Breast epithelium (tissue), 4 donors: ENCODE measurements around the gene COL9A1. TPM values are rescaled to one million over a fixed set of nuclear protein-coding genes. Genes with fewer than 3 reads are reported as not detected.
"Not testable (repeated sequence)": the region's sequence is repeated elsewhere in the genome, so short reads cannot be mapped to it uniquely, and the experiment has no call there.

ENCODE experiments used
- DNase-seq, 2 donors: peaks; one replicate each; pipeline ENCODE4 v3.0.0-alpha.2; 2019; ENCODE audit warnings: low spot score in 2 of 2
- H3K27ac ChIP-seq, 2 donors: fragments of 200-600 bp; sonication (generic) in 1 of 2; one replicate each; pipeline ENCODE4 v1.5.1; 2016 to 2019; ENCODE audit warnings: mild to moderate bottlenecking in 1 of 2
- H3K27me3 ChIP-seq, 2 donors: fragments of 200-600 bp; sonication (generic) in 1 of 2; one replicate each; pipeline versions ENCODE4 v1.5.1 to v1.6.0; 2017 to 2019; ENCODE audit warnings: control low read depth in 1 of 2, mild to moderate bottlenecking in 1 of 2
- H3K36me3 ChIP-seq: fragments of 200-600 bp; one replicate; pipeline ENCODE4 v1.5.1; 2019
- H3K4me1 ChIP-seq, 2 donors: fragments of 200-600 bp; sonication (generic); one replicate each; pipeline ENCODE4 v1.5.1; 2016 to 2019; ENCODE audit warnings: control low read depth in 1 of 2
- H3K4me3 ChIP-seq, 3 donors: fragments of 200-600 bp; sonication (generic); 1 replicate in 2 of 3; 2 replicates in 1 of 3; pipeline ENCODE4 v1.5.1; 2016 to 2019; ENCODE audit warnings: mild to moderate bottlenecking in 3 of 3, moderate library complexity in 2 of 3
- H3K9me3 ChIP-seq, 2 donors: fragments of 200-600 bp; sonication (generic) in 1 of 2; one replicate each; pipeline ENCODE4 v1.5.1; 2016 to 2019; ENCODE audit warnings: control low read depth in 1 of 2
- POLR2A ChIP-seq: fragments of 450-650 bp; IDR thresholded peaks from one replicate; pipeline ENCODE4 v1.6.1; 2016; ENCODE audit warnings: antibody characterized with exemption, mild to moderate bottlenecking, moderate library complexity
- POLR2AphosphoS5 ChIP-seq, 3 donors: sonication (generic); formaldehyde crosslinking; IDR thresholded peaks; one replicate each; pipeline ENCODE4 v1.6.1; 2017; ENCODE audit warnings: antibody characterized with exemption in 3 of 3
- intact Hi-C: fragments of 100-400 bp; cut with DNase I; formaldehyde crosslinking; loops from one replicate; pipeline ENCODE4 v1.15.1; 2023; ENCODE audit warnings: low total_unique reads
- total RNA-seq, 3 donors: library from RNA; depleted of rRNA; stranded (reverse); fragments of >200 nt; gene quantifications; one replicate each; pipeline ENCODE4 v1.1.0, GENCODE V29; 2016
- TF ChIP-seq, protein P1 (sequence below), 3 donors: fragments of 450-650 bp; IDR thresholded peaks; one replicate each; pipeline ENCODE4 v1.5.1; 2016 to 2017; ENCODE audit warnings: antibody characterized with exemption in 3 of 3, mild to moderate bottlenecking in 3 of 3, moderate library complexity in 3 of 3

COL9A1 gene
- total RNA-seq, 3 donors from 2014 or later, result 0.32 TPM; not detected in 2

DNA sequence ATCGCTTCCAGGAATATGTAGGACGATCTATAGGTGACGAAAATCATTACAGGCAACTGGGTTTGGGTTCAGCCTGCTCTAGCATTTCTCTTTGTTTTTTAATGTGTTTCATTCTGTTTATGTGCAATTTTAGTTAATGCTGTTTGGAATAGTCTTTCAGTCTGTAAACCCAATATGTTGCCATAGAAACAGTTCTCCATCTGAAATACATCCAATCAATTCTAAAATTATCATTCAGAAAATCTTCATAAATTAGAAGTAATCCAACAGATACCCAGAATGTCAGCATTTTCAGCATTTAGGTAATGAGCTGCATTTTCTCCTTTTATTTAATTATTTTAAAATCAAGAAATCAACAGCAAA is 34.8 kb upstream of the COL9A1 start:
- Histone ChIP-seq H3K36me3 (no peaks in the 10 kb centered on the region), H3K27ac (no peak overlapping the region), H3K4me1 (no peaks in the 10 kb centered on the region), H3K9me3 (peaks cover 0 to 10% of the 10 kb centered on the region in 2 donors), H3K4me3 (no peak overlapping the region), H3K27me3 (no peaks in the 10 kb centered on the region)
- DNase-seq, result no peak
- no peak for TF ChIP-seq POLR2AphosphoS5 (IDR thresholded peaks at IDR 0.05)
- TF ChIP-seq POLR2A, result no peak
- TF ChIP-seq, protein P1, sequence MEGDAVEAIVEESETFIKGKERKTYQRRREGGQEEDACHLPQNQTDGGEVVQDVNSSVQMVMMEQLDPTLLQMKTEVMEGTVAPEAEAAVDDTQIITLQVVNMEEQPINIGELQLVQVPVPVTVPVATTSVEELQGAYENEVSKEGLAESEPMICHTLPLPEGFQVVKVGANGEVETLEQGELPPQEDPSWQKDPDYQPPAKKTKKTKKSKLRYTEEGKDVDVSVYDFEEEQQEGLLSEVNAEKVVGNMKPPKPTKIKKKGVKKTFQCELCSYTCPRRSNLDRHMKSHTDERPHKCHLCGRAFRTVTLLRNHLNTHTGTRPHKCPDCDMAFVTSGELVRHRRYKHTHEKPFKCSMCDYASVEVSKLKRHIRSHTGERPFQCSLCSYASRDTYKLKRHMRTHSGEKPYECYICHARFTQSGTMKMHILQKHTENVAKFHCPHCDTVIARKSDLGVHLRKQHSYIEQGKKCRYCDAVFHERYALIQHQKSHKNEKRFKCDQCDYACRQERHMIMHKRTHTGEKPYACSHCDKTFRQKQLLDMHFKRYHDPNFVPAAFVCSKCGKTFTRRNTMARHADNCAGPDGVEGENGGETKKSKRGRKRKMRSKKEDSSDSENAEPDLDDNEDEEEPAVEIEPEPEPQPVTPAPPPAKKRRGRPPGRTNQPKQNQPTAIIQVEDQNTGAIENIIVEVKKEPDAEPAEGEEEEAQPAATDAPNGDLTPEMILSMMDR (IDR thresholded peaks at IDR 0.05), result no peak
- intact Hi-C loops, result no loop called here

DNA sequence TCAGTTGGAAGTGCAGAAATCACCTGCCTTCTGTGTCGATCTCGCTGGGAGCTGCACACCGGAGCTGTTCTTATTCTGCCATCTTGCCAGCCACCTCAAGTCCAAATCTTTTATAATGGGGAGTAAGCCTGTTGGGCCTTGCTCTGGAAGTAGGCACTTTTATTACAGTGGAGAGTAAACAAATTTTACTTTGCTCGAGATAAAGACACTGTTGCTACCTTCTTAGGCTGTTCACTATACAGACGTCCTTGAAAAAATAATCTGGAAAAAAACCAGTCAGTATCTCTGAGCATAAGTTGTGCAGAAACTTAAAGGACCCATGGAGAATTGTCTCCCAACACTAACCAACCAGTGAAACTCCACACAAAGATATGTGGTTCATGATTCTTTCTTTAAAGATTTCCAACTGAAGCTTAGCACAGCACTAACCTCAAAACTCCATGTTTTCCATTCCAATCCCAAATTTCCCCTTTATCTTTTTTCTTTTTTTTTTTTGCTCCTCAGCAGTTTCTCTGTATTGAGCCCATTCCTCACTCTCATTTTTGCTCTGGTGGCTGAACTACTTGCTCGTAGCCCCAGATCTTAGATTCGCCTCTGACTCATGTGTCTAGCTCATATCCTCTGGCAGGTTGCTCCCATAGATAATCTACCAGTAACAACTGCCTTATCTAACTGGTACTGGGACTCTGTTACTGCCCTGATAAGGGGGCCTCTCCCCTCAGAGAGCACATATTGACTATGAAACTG is 34.3 kb upstream of the COL9A1 start:
- Histone ChIP-seq H3K27ac (no peak overlapping the region), H3K4me3 (no peak overlapping the region), H3K4me1 (no peaks in the 10 kb centered on the region), H3K36me3 (no peaks in the 10 kb centered on the region), H3K27me3 (no peaks in the 10 kb centered on the region), H3K9me3 (peaks cover 0 to 10% of the 10 kb centered on the region in 2 donors)
- TF ChIP-seq POLR2A (no peak), POLR2AphosphoS5 (IDR thresholded peaks at IDR 0.05) (no peak)
- TF ChIP-seq, protein P1 (IDR thresholded peaks at IDR 0.05), result no peak
- DNase-seq, result no peak
- intact Hi-C loops, result no loop called here

DNA sequence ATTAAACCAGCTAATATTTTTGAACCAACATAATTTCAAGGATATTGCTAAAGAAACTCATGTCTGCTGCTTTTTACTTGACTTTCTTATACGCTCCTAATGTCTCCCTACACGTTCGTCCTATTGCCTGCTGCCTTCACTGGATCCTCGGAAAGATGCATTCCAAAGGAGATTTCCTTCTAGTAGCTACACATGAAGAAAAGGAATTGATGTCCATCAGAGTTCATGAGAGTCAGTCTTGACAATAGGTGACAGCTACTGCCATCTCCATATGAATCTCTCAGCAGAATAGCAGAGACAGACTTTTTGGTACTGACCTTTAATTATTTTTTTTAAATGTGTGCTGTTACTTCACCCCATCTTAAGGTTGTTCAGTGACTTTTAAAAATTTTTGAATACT is 24.2 kb upstream of the COL9A1 start:
- Histone ChIP-seq H3K36me3 (no peaks in the 10 kb centered on the region), H3K4me3 (no peak overlapping the region), H3K9me3 (peaks cover 0 to 4% of the 10 kb centered on the region in 2 donors), H3K4me1 (no peaks in the 10 kb centered on the region), H3K27me3 (no peaks in the 10 kb centered on the region), H3K27ac (no peak overlapping the region)
- TF ChIP-seq, protein P1 (IDR thresholded peaks at IDR 0.05), result no peak
- TF ChIP-seq POLR2A, result no peak
- TF ChIP-seq POLR2AphosphoS5 (IDR thresholded peaks at IDR 0.05), result no peak
- intact Hi-C loops, result no loop called here
- DNase-seq, result no peak

DNA sequence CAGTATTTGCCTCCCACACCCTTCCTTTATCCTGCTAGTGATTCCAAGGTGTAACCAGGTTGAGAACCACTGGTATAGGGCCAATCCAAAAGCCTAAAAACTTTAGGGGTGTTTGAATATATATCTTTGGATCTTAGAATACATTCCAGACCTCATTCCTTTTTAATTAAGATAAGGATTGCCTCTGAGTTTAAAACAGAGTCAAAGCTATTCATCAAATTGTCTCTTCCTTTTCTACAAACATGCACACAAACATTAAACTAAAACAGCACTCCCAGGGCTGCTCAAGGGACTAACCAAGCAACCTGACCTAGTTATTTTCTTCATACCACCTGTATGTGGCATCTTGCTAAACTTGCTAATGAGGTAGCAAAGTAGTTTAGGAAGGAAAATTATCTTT is 22.1 kb upstream of the COL9A1 start:
- intact Hi-C loops, result no loop called here
- no peak overlapping the region for H3K27ac ChIP-seq
- DNase-seq, result no peak
- no peaks in the 10 kb centered on the region for H3K9me3 ChIP-seq
- no peaks in the 10 kb centered on the region for H3K36me3 ChIP-seq
- no peaks in the 10 kb centered on the region for H3K27me3 ChIP-seq
- no peak overlapping the region for H3K4me3 ChIP-seq
- H3K4me1 ChIP-seq, result no peaks in the 10 kb centered on the region
- TF ChIP-seq POLR2A (no peak), POLR2AphosphoS5 (IDR thresholded peaks at IDR 0.05) (no peak)
- TF ChIP-seq, protein P1 (IDR thresholded peaks at IDR 0.05), result no peak

DNA sequence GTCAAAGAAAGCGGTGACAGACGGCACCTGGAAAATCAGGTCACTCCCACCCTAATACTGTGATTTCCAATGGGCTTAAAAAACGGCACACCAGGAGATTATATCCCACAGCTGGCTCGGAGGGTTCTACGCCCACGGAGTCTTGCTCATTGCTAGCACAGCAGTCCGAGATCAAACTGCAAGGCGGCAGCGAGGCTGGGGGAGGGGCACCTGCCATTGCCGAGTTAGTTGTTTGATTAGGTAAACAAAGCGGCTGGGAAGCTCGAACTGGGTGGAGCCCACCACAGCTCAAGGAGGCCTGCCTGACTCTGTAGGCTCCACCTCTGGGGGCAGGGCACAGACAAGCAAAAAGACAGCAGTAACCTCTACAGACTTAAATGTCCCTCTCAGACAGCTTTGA is 14.9 kb upstream of the COL9A1 start:
- H3K4me1 ChIP-seq, H3K36me3 ChIP-seq, H3K9me3 ChIP-seq, intact Hi-C loops, DNase-seq, H3K27ac ChIP-seq, H3K4me3 ChIP-seq: not testable (repeated sequence)
- peaks cover 0 to 26% of the 10 kb centered on the region in 2 donors for H3K27me3 ChIP-seq
